Measurements from ENCODE around the gene PGA4.
A peak's percentile ranks its signal among the peaks of the same experiment; 100 is the strongest.
"Not testable (repeated sequence)": the region's sequence is repeated elsewhere in the genome, so short reads cannot be mapped to it uniquely, and the experiment has no call there.

PGA4 gene

GRCh38 chr11:61252332-61252731 is 30.2 kb downstream of the PGA4 start:
- not testable (repeated sequence) for DNase-seq

- DNase-seq: peak; percentile 46 to 69
Measured at GRCh38 chr11:61254403-61255025, 32.4 kb downstream of the PGA4 start.

GRCh38 chr11:61256710-61257482 is 34.7 kb downstream of the PGA4 start:
- DNase-seq: no peak

GRCh38 chr11:61258546-61258945 is 36.4 kb downstream of the PGA4 start:
- no peak for DNase-seq

- no peak for DNase-seq
Measured at GRCh38 chr11:61259363-61259762, 37.2 kb downstream of the PGA4 start.

- no peak for DNase-seq
Measured at GRCh38 chr11:61264371-61264770, 42.2 kb downstream of the PGA4 start.

- no peak for DNase-seq
Measured at GRCh38 chr11:61264795-61265194, 42.6 kb downstream of the PGA4 start.

- no peak for DNase-seq
Measured at GRCh38 chr11:61265357-61265756, 43.2 kb downstream of the PGA4 start.

- no peak for DNase-seq
Measured at GRCh38 chr11:61266602-61267001, 44.5 kb downstream of the PGA4 start.

- DNase-seq: no peak
Measured at GRCh38 chr11:61267437-61267841, 45.3 kb downstream of the PGA4 start.

- no peak for DNase-seq
Measured at GRCh38 chr11:61268588-61269250, 46.6 kb downstream of the PGA4 start.

GRCh38 chr11:61270354-61271076 is 48.4 kb downstream of the PGA4 start:
- no peak for DNase-seq

- no peak for DNase-seq
Measured at GRCh38 chr11:61272731-61273130, 50.6 kb downstream of the PGA4 start.

GRCh38 chr11:61273178-61274078 is 51.3 kb downstream of the PGA4 start:
- DNase-seq: no peak

- no peak for DNase-seq
Measured at GRCh38 chr11:61274084-61274483, 51.9 kb downstream of the PGA4 start.

- DNase-seq: no peak
Measured at GRCh38 chr11:61275191-61275590, 53.0 kb downstream of the PGA4 start.

GRCh38 chr11:61277186-61278000 is 55.2 kb downstream of the PGA4 start:
- no peak for DNase-seq

GRCh38 chr11:61278001-61278470 is 55.9 kb downstream of the PGA4 start:
- no peak for DNase-seq

- DNase-seq: no peak
Measured at GRCh38 chr11:61279934-61280659, 58.0 kb downstream of the PGA4 start.

- DNase-seq: no peak
Measured at GRCh38 chr11:61280883-61281580, 58.9 kb downstream of the PGA4 start.

Data from NCI-H446 (cell line).